WTC11 (cell line): ENCODE measurements around the gene USP47.

Source experiments
- E2F1 ChIP-seq: sonication (generic); formaldehyde crosslinking; IDR thresholded peaks from 2 replicates; pipeline ENCODE4 v1.8.0; 2022; ENCODE audit warnings: mild to moderate bottlenecking, missing genetic modification reagents
- ESRRA ChIP-seq: sonication (generic); formaldehyde crosslinking; IDR thresholded peaks from 2 replicates; pipeline ENCODE4 v1.8.1; 2022; ENCODE audit warnings: mild to moderate bottlenecking, missing genetic modification reagents, borderline replicate concordance
- NR2C2 ChIP-seq: sonication (generic); formaldehyde crosslinking; IDR thresholded peaks from 2 replicates; pipeline ENCODE4 v1.8.0; 2022; ENCODE audit warnings: mild to moderate bottlenecking, missing genetic modification reagents
- SP1 ChIP-seq: sonication (generic); formaldehyde crosslinking; conservative IDR thresholded peaks from 2 replicates; pipeline ENCODE4 v1.8.1; 2022; ENCODE audit warnings: missing genetic modification reagents
- TCF7 ChIP-seq: sonication (generic); formaldehyde crosslinking; IDR thresholded peaks from 2 replicates; pipeline ENCODE4 v1.8.0; 2022; ENCODE audit warnings: mild to moderate bottlenecking, low read depth, missing genetic modification reagents, moderate library complexity
- TEAD4 ChIP-seq: sonication (generic); formaldehyde crosslinking; IDR thresholded peaks from 2 replicates; pipeline ENCODE4 v1.8.0; 2022; ENCODE audit warnings: mild to moderate bottlenecking, missing genetic modification reagents
- USF2 ChIP-seq: sonication (generic); formaldehyde crosslinking; IDR thresholded peaks from 2 replicates; pipeline ENCODE4 v1.8.1; 2023; ENCODE audit warnings: mild to moderate bottlenecking, missing genetic modification reagents, moderate library complexity
- ZBTB21 ChIP-seq: sonication (generic); formaldehyde crosslinking; IDR thresholded peaks from 2 replicates; pipeline ENCODE4 v1.8.1; 2023; ENCODE audit warnings: mild to moderate bottlenecking, missing genetic modification reagents, borderline replicate concordance
- ZNF416 ChIP-seq: fragments of 250-450 bp; sonication (Bioruptor Pico); IDR thresholded peaks from 2 replicates; pipeline ENCODE4 v1.9.0; 2021; ENCODE audit warnings: mild to moderate bottlenecking, inconsistent platforms
- TF ChIP-seq, protein P1 (sequence below): fragments of 200-600 bp; IDR thresholded peaks from 2 replicates; pipeline ENCODE4 v1.8.0; 2022; ENCODE audit warnings: antibody characterized with exemption
- TF ChIP-seq, protein P2 (sequence below): sonication (generic); formaldehyde crosslinking; IDR thresholded peaks from 2 replicates; pipeline ENCODE4 v1.8.1; 2023; ENCODE audit warnings: mild to moderate bottlenecking, moderate library complexity, missing genetic modification reagents
- TF ChIP-seq, protein P3 (sequence below): sonication (generic); formaldehyde crosslinking; IDR thresholded peaks from 2 replicates; pipeline ENCODE4 v1.8.0; 2023; ENCODE audit warnings: missing genetic modification reagents, mild to moderate bottlenecking, borderline replicate concordance
- TF ChIP-seq, protein P4 (sequence below): sonication (generic); formaldehyde crosslinking; IDR thresholded peaks from 2 replicates; pipeline ENCODE4 v1.8.0; 2023; ENCODE audit warnings: missing genetic modification reagents

- TF ChIP-seq, protein P1, sequence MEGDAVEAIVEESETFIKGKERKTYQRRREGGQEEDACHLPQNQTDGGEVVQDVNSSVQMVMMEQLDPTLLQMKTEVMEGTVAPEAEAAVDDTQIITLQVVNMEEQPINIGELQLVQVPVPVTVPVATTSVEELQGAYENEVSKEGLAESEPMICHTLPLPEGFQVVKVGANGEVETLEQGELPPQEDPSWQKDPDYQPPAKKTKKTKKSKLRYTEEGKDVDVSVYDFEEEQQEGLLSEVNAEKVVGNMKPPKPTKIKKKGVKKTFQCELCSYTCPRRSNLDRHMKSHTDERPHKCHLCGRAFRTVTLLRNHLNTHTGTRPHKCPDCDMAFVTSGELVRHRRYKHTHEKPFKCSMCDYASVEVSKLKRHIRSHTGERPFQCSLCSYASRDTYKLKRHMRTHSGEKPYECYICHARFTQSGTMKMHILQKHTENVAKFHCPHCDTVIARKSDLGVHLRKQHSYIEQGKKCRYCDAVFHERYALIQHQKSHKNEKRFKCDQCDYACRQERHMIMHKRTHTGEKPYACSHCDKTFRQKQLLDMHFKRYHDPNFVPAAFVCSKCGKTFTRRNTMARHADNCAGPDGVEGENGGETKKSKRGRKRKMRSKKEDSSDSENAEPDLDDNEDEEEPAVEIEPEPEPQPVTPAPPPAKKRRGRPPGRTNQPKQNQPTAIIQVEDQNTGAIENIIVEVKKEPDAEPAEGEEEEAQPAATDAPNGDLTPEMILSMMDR = no peak
- no peak for TF ChIP-seq ZNF416
- TF ChIP-seq NR2C2 (CRISPR knock-in tag) = no peak
- TF ChIP-seq TEAD4 = no peak
- no peak for TF ChIP-seq SP1 (CRISPR knock-in tag)
- no peak for TF ChIP-seq TCF7 (CRISPR knock-in tag)
- TF ChIP-seq, protein P2, sequence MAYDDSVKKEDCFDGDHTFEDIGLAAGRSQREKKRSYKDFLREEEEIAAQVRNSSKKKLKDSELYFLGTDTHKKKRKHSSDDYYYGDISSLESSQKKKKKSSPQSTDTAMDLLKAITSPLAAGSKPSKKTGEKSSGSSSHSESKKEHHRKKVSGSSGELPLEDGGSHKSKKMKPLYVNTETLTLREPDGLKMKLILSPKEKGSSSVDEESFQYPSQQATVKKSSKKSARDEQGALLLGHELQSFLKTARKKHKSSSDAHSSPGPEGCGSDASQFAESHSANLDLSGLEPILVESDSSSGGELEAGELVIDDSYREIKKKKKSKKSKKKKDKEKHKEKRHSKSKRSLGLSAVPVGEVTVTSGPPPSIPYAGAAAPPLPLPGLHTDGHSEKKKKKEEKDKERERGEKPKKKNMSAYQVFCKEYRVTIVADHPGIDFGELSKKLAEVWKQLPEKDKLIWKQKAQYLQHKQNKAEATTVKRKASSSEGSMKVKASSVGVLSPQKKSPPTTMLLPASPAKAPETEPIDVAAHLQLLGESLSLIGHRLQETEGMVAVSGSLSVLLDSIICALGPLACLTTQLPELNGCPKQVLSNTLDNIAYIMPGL (CRISPR knock-in tag) = no peak
- TF ChIP-seq, protein P3, sequence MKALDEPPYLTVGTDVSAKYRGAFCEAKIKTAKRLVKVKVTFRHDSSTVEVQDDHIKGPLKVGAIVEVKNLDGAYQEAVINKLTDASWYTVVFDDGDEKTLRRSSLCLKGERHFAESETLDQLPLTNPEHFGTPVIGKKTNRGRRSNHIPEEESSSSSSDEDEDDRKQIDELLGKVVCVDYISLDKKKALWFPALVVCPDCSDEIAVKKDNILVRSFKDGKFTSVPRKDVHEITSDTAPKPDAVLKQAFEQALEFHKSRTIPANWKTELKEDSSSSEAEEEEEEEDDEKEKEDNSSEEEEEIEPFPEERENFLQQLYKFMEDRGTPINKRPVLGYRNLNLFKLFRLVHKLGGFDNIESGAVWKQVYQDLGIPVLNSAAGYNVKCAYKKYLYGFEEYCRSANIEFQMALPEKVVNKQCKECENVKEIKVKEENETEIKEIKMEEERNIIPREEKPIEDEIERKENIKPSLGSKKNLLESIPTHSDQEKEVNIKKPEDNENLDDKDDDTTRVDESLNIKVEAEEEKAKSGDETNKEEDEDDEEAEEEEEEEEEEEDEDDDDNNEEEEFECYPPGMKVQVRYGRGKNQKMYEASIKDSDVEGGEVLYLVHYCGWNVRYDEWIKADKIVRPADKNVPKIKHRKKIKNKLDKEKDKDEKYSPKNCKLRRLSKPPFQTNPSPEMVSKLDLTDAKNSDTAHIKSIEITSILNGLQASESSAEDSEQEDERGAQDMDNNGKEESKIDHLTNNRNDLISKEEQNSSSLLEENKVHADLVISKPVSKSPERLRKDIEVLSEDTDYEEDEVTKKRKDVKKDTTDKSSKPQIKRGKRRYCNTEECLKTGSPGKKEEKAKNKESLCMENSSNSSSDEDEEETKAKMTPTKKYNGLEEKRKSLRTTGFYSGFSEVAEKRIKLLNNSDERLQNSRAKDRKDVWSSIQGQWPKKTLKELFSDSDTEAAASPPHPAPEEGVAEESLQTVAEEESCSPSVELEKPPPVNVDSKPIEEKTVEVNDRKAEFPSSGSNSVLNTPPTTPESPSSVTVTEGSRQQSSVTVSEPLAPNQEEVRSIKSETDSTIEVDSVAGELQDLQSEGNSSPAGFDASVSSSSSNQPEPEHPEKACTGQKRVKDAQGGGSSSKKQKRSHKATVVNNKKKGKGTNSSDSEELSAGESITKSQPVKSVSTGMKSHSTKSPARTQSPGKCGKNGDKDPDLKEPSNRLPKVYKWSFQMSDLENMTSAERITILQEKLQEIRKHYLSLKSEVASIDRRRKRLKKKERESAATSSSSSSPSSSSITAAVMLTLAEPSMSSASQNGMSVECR (CRISPR knock-in tag) = no peak
- TF ChIP-seq ZBTB21 (CRISPR knock-in tag) = no peak
- TF ChIP-seq, protein P4, sequence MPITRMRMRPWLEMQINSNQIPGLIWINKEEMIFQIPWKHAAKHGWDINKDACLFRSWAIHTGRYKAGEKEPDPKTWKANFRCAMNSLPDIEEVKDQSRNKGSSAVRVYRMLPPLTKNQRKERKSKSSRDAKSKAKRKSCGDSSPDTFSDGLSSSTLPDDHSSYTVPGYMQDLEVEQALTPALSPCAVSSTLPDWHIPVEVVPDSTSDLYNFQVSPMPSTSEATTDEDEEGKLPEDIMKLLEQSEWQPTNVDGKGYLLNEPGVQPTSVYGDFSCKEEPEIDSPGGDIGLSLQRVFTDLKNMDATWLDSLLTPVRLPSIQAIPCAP (CRISPR knock-in tag) = no peak
- no peak for TF ChIP-seq USF2 (CRISPR knock-in tag)
- no peak for TF ChIP-seq ESRRA (CRISPR knock-in tag)
- no peak for TF ChIP-seq E2F1 (CRISPR knock-in tag)
These were observed 147.0 kb downstream of the USP47 start for GRCh38 chr11:11988681-11989261.
